ENCODE results near the gene GAS7.

GAS7 gene

DNA sequence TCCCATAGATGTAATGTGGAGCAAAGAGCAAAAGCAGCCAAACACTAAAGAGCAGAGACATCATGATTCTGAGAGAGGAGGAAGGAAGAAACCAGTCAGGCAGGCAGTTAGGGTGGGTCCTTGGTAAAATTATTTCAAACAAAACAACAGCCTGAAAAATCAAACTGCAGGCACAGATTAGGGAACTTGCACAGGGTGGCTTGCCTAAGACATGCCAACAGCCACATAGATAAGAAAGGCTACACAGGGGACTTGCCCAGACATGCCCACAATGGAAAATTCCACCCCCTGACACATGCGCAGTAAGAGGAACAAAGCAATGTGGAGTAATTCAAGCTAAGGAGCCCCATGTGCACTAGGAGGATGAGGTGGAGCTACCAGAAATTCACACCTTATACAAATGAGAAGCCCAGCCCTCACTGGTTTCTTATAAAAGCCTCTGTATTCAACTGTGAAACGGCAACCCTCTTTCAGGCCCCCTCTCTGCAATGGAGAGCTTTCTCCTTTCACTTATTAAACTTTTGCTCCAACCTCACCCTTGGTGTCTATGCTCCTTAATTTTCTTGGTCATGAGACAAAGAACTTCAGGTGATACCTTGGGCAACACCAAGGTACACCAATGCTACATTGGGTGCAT is 7.3 kb upstream of the GAS7 start:
- TF ChIP-seq, protein P1, sequence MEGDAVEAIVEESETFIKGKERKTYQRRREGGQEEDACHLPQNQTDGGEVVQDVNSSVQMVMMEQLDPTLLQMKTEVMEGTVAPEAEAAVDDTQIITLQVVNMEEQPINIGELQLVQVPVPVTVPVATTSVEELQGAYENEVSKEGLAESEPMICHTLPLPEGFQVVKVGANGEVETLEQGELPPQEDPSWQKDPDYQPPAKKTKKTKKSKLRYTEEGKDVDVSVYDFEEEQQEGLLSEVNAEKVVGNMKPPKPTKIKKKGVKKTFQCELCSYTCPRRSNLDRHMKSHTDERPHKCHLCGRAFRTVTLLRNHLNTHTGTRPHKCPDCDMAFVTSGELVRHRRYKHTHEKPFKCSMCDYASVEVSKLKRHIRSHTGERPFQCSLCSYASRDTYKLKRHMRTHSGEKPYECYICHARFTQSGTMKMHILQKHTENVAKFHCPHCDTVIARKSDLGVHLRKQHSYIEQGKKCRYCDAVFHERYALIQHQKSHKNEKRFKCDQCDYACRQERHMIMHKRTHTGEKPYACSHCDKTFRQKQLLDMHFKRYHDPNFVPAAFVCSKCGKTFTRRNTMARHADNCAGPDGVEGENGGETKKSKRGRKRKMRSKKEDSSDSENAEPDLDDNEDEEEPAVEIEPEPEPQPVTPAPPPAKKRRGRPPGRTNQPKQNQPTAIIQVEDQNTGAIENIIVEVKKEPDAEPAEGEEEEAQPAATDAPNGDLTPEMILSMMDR (conservative IDR thresholded peaks at IDR 0.05; ENCODE audit: low read depth, low read length): no peak
- DNase-seq (ENCODE audit: low read depth): no peak
- H3K4me3 ChIP-seq (ENCODE audit: low read depth, low read length): no peak overlapping the region

DNA sequence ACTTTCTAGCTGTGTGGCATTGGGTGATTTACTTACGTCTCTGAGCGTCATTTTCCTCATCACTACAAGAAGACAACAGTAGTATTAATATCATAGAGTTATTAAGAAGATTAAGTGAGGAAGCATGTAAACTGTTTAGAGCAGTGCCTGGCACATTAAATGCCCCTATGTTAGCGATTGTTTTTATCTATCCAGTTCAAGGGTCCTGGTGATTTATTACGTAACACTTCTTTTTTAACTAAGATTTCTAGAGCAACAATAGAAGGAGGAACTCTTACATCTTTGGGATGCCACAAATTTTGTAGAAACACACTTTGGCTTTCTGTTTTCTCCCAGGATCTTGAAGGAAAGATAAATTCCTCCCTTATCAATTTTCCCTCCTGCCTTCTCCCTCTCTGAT is 3.3 kb upstream of the GAS7 start:
- TF ChIP-seq, protein P1 (conservative IDR thresholded peaks at IDR 0.05; ENCODE audit: low read depth, low read length): no peak
- no peak for DNase-seq (ENCODE audit: low read depth)
- no peak overlapping the region for H3K4me3 ChIP-seq (ENCODE audit: low read depth, low read length)

DNA sequence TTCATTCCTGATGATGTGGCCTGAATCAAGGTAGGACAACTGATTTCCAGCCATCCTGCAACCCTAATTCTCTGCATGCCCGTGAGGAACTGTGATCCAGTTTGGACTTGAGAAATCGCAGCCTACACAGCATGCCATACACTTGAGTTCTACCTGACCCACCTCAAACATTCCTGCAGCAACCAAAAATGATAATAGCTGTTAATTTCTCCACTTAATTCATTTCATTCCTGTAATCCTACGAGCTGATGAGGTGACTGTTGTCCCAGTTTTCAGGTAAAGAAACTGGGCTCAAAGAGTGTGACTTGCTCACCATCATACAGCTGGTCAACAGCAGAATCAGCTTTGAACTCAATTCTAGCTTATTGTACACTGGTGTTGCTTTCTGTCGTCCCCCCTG is 2.2 kb upstream of the GAS7 start:
- H3K4me3 ChIP-seq (ENCODE audit: low read depth, low read length): no peak overlapping the region
- no peak for DNase-seq (ENCODE audit: low read depth)
- TF ChIP-seq, protein P1 (conservative IDR thresholded peaks at IDR 0.05; ENCODE audit: low read depth, low read length): no peak

DNA sequence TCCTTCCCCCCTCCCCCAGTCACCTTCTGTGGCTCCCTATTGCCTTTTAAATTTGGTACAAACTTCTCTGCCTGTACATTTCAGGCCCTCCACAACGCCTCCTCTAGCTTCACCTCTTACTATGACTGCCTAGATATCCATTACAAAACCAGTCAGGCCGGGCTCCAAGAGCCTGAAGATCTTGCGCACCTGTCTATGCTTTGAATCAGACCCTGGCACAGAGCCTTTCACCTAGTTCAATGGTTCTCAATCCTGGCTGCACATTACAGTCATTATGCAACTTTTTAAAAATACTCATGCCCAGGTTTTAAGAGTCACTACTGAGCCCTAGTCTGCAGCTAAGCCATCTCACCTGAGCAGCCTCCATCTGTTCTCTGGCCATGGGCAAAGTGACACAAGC is 1.6 kb upstream of the GAS7 start:
- no peak for DNase-seq (ENCODE audit: low read depth)
- H3K4me3 ChIP-seq (ENCODE audit: low read depth, low read length): no peak overlapping the region
- TF ChIP-seq, protein P1 (conservative IDR thresholded peaks at IDR 0.05; ENCODE audit: low read depth, low read length): no peak

DNA sequence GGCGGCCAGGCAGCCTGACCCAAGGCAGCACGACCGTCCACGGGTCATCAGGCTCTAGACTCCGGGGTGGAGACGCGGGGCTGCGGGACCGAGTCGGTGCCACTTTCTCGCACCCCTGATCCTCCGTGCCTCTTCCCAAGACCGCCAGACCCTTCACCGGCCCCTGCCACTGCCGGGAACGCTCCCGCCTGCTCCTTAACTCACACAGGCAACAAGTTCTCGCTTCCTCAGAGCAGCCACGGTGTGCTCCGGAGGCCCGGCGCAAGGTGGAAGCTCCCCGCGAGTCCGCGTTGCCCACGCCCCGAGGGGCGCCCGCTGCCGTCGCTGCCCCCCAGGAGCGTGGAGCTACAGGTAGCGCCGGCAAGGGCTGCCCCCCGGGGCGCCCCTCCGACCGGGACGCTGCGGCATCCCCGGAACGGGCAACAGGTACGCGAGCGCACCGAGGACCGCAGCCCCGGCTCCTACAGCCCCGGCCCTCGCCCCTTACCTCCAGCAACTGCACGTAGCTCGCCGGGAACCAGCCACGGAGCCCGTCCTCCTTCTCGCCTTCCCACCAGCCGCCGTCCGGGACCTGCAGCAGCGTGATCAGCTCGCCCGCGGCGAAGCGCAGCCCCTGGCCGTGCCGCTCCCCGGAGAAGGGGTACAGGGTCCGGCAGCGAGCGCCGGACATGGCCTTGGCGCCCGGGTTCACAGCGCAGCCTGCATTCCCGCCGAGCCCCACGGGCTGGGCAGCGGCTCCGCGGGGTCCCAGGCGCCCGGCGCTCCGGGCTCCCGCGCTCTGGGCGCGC is 491 bp downstream of the GAS7 start:
- TF ChIP-seq, protein P1 (conservative IDR thresholded peaks at IDR 0.05; ENCODE audit: low read depth, low read length): no peak
- DNase-seq (ENCODE audit: low read depth): peak; percentile 15
- H3K4me3 ChIP-seq (ENCODE audit: low read depth, low read length): peak overlapping the region; percentile 60

GRCh38 chr17:10197362-10197720 is 1.1 kb downstream of the GAS7 start:
- no peak for DNase-seq (ENCODE audit: low read depth)
- TF ChIP-seq, protein P1 (conservative IDR thresholded peaks at IDR 0.05; ENCODE audit: low read depth, low read length): no peak
- H3K4me3 ChIP-seq (ENCODE audit: low read depth, low read length): peak overlapping the region; percentile 60

DNA sequence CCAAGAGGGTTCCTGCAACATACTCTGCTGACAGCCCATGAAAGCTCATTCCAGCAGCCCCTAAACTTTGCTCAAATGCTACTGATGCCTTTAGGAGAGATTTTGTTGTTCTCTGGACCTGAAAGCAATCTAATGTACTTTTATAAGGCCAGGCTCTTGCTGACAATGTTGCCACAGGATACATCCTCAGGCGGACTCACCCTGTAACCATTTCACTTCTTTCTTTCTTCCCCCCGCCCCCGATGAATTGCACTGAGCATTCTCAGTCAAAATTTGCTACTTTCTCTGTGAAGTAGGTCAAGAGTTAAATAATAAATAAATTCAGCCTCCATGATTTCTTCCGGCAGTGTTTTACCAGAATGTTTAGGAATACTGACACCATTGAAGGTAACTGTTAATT is 1.5 kb downstream of the GAS7 start:
- DNase-seq (ENCODE audit: low read depth): no peak

More for the DNA sequence above, 1.5 kb downstream of the GAS7 start:
- TF ChIP-seq, protein P1 (conservative IDR thresholded peaks at IDR 0.05; ENCODE audit: low read depth, low read length): no peak
- H3K4me3 ChIP-seq (ENCODE audit: low read depth, low read length): peak overlapping the region; percentile 60

Measured in choroid plexus epithelial cell (primary cell).